GM19043 (cell line): ENCODE results near the gene RPUSD1.
"Not testable (repeated sequence)": the region's sequence is repeated elsewhere in the genome, so short reads cannot be mapped to it uniquely, and the experiment has no call there.

ENCODE experiments used
- ATAC-seq: cut with Tn5 transposase; IDR thresholded peaks from one replicate; pipeline ENCODE4 v1.9.1; 2021; ENCODE audit warnings: low read depth; ENCODE audit not compliant: unreplicated experiment

The RPUSD1 gene

GRCh38 chr16:787978-788398 is at the start of gene RPUSD1:
Gene RPUSD1 (minus strand): TSS chr16:788381. CDS start chr16:787737, 644 bp downstream.
- no peak for ATAC-seq

- ATAC-seq: not testable (repeated sequence)
Observed at GRCh38 chr16:836822-837221, 48.6 kb upstream of the RPUSD1 start.

- no peak for ATAC-seq
Observed at GRCh38 chr16:836221-836620, 48.0 kb upstream of the RPUSD1 start.

- ATAC-seq: no peak
Observed at GRCh38 chr16:835373-835772, 47.2 kb upstream of the RPUSD1 start.

GRCh38 chr16:833411-833810 is 45.2 kb upstream of the RPUSD1 start:
- ATAC-seq: no peak

- no peak for ATAC-seq
Observed at GRCh38 chr16:832652-833336, 44.6 kb upstream of the RPUSD1 start.

GRCh38 chr16:831571-832413 is 43.6 kb upstream of the RPUSD1 start:
- ATAC-seq: no peak

- no peak for ATAC-seq
Observed at GRCh38 chr16:830871-831570, 42.8 kb upstream of the RPUSD1 start.

- ATAC-seq: no peak
Observed at GRCh38 chr16:830107-830870, 42.1 kb upstream of the RPUSD1 start.

- ATAC-seq: no peak
Observed at GRCh38 chr16:828891-829290, 40.7 kb upstream of the RPUSD1 start.

- ATAC-seq: no peak
Observed at GRCh38 chr16:827513-827912, 39.3 kb upstream of the RPUSD1 start.

GRCh38 chr16:825341-826061 is 37.3 kb upstream of the RPUSD1 start:
- no peak for ATAC-seq

- no peak for ATAC-seq
Observed at GRCh38 chr16:824601-825000, 36.4 kb upstream of the RPUSD1 start.

GRCh38 chr16:824194-824593 is 36.0 kb upstream of the RPUSD1 start:
- ATAC-seq: no peak

GRCh38 chr16:822909-823297 is 34.7 kb upstream of the RPUSD1 start:
- ATAC-seq: no peak

- ATAC-seq: no peak
Observed at GRCh38 chr16:822174-822908, 34.2 kb upstream of the RPUSD1 start.

- ATAC-seq: no peak
Observed at GRCh38 chr16:821751-822150, 33.6 kb upstream of the RPUSD1 start.

- no peak for ATAC-seq
Observed at GRCh38 chr16:820748-821147, 32.6 kb upstream of the RPUSD1 start.

- ATAC-seq: not testable (repeated sequence)
Observed at GRCh38 chr16:820044-820408, 31.8 kb upstream of the RPUSD1 start.
